HG02884 (cell line): ENCODE data around the gene RGS11.
"Not testable (repeated sequence)": the region's sequence is repeated elsewhere in the genome, so short reads cannot be mapped to it uniquely, and the experiment has no call there.

Source experiments
- ATAC-seq: cut with Tn5 transposase; IDR thresholded peaks from one replicate; pipeline ENCODE4 v1.9.1; 2021; ENCODE audit warnings: mild to moderate bottlenecking, moderate library complexity; ENCODE audit not compliant: unreplicated experiment

The RGS11 gene

GRCh38 chr16:264440-264951 is 11.2 kb downstream of the RGS11 start:
- ATAC-seq = no peak

GRCh38 chr16:263944-264343 is 11.8 kb downstream of the RGS11 start:
- ATAC-seq = no peak

- ATAC-seq = no peak
These were observed 12.5 kb downstream of the RGS11 start for GRCh38 chr16:263182-263774.

- no peak for ATAC-seq
These were observed 13.5 kb downstream of the RGS11 start for GRCh38 chr16:262121-262745.

- no peak for ATAC-seq
These were observed 14.6 kb downstream of the RGS11 start for GRCh38 chr16:261031-261691.

- ATAC-seq = no peak
These were observed 15.4 kb downstream of the RGS11 start for GRCh38 chr16:260326-260725.

GRCh38 chr16:259814-260253 is 15.9 kb downstream of the RGS11 start:
- ATAC-seq = no peak

GRCh38 chr16:259226-259625 is 16.5 kb downstream of the RGS11 start:
- no peak for ATAC-seq

GRCh38 chr16:258091-258490 is 17.7 kb downstream of the RGS11 start:
- ATAC-seq = not testable (repeated sequence)

- no peak for ATAC-seq
These were observed 20.6 kb downstream of the RGS11 start for GRCh38 chr16:255183-255582.

GRCh38 chr16:254461-254860 is 21.3 kb downstream of the RGS11 start:
- ATAC-seq = no peak

GRCh38 chr16:253833-254232 is 21.9 kb downstream of the RGS11 start:
- no peak for ATAC-seq

GRCh38 chr16:252366-253337 is 23.1 kb downstream of the RGS11 start:
- no peak for ATAC-seq

GRCh38 chr16:249431-249830 is 26.3 kb downstream of the RGS11 start:
- ATAC-seq = no peak

GRCh38 chr16:247027-247426 is 28.7 kb downstream of the RGS11 start:
- no peak for ATAC-seq

GRCh38 chr16:245105-245504 is 30.6 kb downstream of the RGS11 start:
- no peak for ATAC-seq

- ATAC-seq = no peak
These were observed 32.4 kb downstream of the RGS11 start for GRCh38 chr16:243348-243747.

GRCh38 chr16:242281-242680 is 33.5 kb downstream of the RGS11 start:
- no peak for ATAC-seq

GRCh38 chr16:240559-240958 is 35.2 kb downstream of the RGS11 start:
- no peak for ATAC-seq

- ATAC-seq = no peak
These were observed 35.8 kb downstream of the RGS11 start for GRCh38 chr16:239948-240277.
